GM21786 (cell line): ENCODE results near the gene TSPEAR.
"Not testable (repeated sequence)": the region's sequence is repeated elsewhere in the genome, so short reads cannot be mapped to it uniquely, and the experiment has no call there.

Experiments used
- ATAC-seq: cut with Tn5 transposase; IDR thresholded peaks from one replicate; pipeline ENCODE4 v1.9.1; 2021; ENCODE audit not compliant: unreplicated experiment

The TSPEAR gene

GRCh38 chr21:44510508-44511218, 200.7 kb downstream of the TSPEAR start:
- no peak for ATAC-seq

- ATAC-seq = no peak
Observed at GRCh38 chr21:44510109-44510507, 201.3 kb downstream of the TSPEAR start.

GRCh38 chr21:44509539-44509938, 201.8 kb downstream of the TSPEAR start:
- ATAC-seq = no peak

GRCh38 chr21:44508711-44509445, 202.5 kb downstream of the TSPEAR start:
- ATAC-seq = no peak

- ATAC-seq = no peak
Observed at GRCh38 chr21:44508426-44508710, 203.0 kb downstream of the TSPEAR start.

- ATAC-seq = no peak
Observed at GRCh38 chr21:44507673-44508425, 203.5 kb downstream of the TSPEAR start.

GRCh38 chr21:44506279-44507255, 204.8 kb downstream of the TSPEAR start:
- ATAC-seq = no peak

- no peak for ATAC-seq
Observed at GRCh38 chr21:44505673-44506278, 205.6 kb downstream of the TSPEAR start.

- ATAC-seq = no peak
Observed at GRCh38 chr21:44503901-44504399, 207.4 kb downstream of the TSPEAR start.

GRCh38 chr21:44503006-44503889, 208.1 kb downstream of the TSPEAR start:
- ATAC-seq = not testable (repeated sequence)

- no peak for ATAC-seq
Observed at GRCh38 chr21:44502171-44502958, 209.0 kb downstream of the TSPEAR start.

GRCh38 chr21:44500111-44500510, 211.3 kb downstream of the TSPEAR start:
- ATAC-seq = no peak

- no peak for ATAC-seq
Observed at GRCh38 chr21:44499631-44500030, 211.7 kb downstream of the TSPEAR start.

GRCh38 chr21:44499211-44499560, 212.2 kb downstream of the TSPEAR start:
- ATAC-seq = no peak

GRCh38 chr21:44498280-44499210, 212.8 kb downstream of the TSPEAR start:
- ATAC-seq = no peak

- ATAC-seq = no peak
Observed at GRCh38 chr21:44497703-44498126, 213.7 kb downstream of the TSPEAR start.
